Suppressor macrophage (primary cell): ENCODE measurements around the gene AMPD3.

Experiments
- DNase-seq, 4 experiments: peaks; one replicate each; pipeline ENCODE4 v3.0.0-alpha.2; 2020 to 2022

Gene AMPD3

DNA sequence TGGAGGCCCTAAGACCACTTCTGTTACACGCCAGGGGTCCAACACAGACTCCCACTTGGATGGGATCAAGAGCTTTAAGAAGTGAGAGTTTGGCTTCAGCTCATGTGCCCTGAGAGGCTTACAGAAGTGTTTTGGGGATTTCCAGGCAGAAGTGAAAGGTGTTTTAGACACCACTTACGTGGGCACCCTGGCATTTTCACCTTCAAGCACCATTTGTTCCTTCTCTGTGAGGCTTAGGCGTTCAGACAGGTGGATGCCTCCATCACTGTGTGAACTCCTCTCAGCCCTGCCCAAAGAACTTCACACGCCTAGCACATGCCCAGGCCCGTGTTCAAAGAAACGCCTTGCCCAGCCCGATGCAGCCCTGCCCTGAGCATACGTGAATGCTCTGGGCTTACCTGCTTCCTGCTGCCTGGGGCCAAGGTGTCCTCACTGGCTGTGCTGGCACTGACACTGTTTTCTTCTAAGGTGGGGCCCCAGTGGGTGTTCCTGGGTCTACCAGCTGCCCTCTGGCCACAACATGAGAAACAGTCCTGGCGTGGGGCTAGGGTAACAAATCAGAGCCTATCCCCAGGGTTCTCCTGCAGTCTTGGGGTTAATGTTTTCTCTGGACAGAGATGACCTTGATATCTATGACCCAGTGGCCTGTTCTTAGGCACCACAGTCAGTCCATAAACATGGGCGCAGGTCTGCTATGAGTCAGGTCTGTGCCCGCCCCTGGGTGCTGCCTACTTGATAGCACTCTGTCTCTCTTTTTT, 34.0 kb downstream of the AMPD3 start:
- DNase-seq: no peak

DNA sequence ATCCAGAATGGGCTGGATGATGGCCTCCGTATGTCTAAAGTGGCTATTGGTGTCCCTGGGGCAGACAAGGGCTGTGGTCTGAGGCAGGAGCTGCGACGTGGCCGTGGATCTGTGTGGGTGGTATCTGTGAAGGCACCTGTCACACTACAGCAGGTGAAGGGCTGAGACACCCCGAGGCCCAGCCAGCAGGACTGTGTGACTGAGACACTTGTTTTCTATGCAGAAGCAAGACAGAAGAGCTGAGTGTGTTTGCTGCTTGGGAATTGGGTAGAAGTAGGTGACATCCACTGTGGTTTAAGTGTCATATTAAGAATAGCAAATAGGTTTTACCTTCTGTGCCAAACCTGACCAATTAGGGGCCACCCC, 35.0 kb downstream of the AMPD3 start:
- no peak for DNase-seq

DNA sequence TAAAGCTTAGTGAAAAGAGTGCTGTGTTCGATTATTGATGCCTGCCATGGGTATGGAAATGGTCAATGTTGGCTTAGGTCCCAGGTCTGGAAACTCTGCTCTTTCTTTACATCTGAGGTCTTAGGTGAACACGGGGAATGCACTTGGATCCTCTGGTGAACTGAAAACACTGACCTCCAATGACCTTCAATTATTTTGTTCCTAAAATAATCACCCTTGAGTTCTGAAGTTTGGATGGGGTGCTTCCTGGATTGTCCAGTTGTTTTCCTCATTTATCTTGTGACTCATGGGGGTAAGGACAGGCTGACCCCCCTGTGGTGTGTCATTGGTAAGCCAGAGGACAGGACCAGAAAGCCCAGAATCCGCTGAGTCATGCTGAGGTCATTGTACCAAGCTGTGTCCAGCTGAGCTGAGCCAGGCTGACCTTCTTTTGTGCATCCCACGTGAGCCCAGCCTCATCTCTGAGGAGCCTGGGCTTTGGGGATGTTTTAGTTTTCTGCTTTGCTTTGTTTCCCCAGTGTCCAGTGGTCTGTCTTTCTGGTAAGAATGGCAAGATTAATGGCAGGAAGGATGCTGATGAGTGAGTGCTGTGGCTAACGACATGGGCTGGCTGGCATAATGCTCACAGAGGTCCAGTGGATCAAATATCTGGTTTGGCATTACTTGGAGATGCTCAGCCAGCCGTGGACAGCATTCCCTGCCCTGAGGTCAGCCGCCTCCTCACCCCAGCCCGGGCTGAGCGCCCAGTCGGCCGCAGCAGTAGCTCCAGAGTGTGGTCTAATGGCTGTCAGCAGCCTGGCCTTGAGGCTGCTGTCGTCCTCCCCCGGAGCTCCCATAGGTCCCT, 35.6 kb downstream of the AMPD3 start:
- DNase-seq: peak; percentile 73 to 87 (median 76)

DNA sequence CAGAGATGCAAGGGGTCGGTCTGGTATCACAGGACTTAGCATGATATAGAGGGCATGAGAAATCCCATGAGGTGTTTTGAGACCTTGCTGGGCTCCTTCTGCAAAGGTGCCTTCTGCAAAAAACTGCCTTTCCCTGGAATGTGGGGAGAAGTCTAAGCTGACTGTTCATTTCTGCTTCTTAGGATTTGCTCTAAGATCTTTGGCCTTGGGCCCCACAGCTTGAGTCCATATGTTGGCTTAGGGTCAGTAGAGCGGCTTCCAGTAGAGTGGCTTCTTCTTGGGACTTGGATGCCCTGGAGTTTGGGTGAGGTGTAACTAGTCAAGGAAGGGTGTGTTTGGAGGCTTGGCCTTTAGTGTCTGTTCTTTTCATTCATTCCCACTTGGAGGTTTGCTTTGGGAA, 37.0 kb downstream of the AMPD3 start:
- no peak for DNase-seq

DNA sequence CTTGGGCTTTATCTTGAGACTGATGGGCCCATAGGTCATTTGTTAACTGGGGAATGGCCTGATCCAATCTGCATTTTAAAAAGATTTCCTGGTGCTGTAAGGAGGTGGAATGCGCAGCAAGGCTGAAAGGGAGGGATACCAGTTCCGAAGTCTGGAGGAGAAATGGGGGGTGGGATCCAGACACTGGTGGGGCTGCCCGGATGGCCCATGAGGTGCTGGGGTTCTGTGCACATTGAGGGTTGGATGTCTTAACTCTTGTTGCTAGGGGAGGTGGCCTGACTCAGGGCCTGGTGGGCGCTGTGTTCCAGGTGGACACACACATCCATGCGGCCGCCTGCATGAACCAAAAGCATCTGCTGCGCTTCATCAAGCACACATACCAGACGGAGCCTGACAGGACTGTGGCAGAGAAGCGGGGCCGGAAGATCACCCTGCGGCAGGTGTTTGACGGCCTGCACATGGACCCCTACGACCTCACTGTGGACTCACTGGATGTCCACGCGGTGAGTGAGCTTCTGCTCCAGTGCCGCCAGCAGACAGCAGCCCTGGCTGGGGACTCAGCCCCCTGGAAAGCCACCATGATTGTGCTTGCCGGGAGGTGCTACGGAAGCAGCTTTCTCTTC, 38.1 kb downstream of the AMPD3 start:
- DNase-seq: no peak

DNA sequence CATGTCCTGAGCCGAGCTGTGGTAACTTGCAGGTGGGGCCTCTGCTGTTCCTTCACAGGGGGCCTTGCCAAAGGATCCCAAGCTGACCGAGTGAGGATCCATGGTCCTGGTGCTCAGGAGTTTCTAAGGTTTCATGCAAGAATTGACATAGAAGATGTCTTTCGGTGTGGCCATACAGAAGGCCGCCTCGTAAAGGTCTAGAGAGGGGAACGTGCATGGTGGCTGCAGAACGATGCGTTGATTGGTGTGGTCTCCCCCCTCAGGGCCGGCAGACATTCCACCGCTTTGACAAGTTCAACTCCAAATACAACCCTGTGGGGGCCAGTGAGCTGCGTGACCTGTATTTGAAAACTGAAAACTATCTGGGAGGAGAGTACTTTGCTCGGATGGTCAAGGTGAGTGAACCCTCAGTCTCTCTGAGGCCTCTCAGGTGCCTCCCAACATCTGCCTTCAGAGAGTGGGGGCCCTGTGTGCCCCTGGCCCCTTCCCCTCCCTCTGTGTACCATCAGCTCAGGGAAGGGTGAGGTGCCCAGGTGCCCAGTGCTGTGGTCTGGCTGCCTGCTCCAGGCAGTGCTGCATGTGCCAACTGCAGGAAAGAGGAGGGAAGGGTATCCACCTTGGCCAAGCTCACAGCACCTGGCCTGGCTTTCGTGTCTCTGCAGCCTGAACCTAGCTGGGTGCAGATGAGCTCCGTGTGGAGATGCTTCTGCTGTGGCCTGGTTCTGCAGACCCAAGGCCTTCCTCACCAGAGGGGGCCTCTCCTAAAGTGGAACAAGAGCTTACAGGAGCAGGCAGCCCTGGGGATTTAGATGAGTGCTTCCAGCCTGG, 39.8 kb downstream of the AMPD3 start:
- no peak for DNase-seq

DNA sequence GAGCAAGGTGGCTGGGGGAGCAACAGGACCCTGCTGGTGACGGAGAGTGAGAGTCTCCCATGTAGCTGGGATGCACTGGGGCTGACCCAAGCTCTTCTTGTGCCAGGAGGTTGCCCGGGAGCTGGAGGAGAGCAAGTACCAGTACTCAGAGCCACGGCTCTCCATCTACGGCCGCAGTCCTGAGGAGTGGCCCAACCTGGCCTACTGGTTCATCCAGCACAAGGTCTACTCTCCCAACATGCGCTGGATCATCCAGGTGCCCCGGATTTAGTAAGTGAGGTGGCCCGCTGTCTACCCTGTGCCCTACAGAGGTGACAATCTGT, 40.4 kb downstream of the AMPD3 start:
- no peak for DNase-seq

DNA sequence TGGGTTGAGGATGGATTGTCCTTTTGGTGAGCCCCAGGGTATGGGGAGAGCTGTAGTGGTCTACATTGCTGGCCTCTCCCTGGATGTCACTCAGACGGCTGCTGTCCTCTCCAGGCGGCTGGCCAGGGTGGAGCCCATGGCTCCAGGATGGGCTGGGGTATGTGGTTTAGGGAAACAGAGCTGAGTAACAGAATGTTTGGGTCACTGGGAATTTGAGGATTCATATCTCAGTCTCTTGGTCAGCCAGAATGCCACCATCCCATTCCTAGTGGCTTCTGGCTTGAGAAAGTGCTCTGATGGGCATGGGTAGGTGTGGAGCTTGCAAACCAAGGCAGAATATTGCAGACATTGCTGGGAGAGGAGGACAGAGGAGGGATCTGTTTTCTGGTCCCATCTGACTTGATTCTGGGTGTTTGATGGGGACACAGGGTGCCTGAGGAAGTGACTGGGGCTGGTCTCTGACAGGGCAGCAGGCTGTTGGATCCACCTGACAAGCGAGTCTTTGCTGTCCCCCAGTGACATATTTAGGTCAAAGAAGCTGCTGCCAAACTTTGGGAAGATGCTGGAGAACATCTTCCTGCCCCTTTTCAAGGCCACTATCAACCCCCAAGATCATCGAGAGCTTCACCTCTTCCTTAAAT, 41.4 kb downstream of the AMPD3 start:
- no peak for DNase-seq

DNA sequence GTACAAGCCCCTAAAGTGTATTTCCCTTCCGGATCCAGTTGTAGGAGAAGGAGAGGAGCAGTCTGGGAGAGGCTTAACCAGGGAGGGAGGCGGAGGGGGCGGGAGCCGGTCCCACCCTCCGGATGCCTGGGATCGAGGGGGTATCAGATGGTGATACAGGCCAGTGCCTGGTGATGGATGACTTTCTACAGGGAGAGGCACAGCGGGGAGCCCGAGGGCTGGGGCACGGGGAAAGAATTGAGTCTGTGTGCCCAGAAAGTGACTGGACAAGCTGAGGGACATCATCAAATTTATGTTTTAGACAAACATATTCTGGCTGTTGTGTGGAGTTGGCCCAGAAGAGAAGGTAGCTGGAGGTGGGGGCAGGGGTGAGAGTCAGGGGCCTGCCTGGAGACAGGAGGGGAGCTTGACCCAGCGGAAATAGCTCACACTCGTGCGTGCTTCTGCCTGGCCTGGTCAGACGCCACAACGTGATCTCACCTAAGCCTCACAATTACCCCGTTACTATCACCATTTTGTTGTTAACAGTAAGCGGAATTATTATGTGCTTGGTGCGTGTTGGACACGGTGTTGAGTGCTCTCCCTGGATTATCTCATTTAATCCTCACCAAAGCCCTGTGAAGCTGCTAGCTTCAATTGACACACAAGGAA, 42.4 kb downstream of the AMPD3 start:
- DNase-seq: no peak

DNA sequence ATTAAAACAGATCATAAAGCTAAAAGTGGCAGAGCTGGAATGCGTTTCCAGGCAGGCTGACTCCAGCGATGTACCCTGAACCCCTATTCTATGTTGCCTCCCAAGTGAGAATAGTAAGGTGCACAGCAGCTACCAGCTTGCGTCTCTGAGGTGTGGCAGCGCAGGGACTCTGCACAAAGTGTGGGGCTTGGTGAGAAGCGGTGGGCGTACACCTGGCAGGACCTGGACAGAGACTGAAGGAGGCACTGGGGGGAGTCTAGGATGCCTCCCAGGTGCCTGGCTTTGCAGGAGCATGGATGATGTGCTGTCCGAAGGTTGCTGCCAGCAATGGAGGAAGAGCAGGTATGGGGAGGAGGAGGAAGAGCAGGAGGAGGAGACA, 42.9 kb downstream of the AMPD3 start:
- DNase-seq: no peak

DNA sequence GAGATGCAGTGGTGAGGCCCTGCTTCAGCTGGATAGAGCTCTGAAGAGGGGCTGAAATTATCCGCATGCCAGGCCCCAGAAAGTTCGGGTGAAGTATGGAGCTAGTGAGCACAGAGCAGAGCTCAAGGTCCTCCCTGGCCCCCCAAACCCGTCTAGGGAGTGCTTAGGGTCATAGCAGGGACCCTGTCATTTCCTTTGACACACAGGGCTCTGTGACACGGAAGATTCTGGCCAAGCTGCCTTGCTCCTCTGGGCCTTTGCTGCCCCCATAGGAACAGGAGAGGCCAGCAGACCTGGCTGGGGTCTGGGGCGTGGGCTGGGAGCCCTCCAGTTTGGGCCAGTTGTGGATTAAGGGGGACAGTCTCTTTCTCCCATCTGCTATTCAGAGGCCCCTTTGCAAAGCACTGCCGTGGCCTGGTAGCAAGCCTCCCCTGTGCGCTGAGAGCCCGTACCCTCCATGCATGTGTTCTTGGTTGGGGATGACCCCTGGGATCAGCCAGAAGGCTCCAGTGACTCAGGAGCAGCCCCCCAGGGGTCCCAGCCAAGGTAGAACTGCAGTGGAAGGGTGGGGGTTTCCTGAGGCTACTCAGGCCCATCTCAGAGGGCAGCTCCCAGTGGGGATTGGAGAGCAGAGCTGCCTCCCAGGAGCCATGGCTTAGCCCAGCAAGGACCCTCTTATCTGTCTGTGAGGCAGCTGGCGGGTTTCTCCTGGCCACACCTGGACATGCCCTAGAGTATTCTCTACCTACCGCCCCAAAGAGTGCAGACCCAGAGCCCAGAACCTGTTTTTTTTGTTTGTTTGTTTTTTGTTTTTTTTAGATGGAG, 43.6 kb downstream of the AMPD3 start:
- DNase-seq: no peak

DNA sequence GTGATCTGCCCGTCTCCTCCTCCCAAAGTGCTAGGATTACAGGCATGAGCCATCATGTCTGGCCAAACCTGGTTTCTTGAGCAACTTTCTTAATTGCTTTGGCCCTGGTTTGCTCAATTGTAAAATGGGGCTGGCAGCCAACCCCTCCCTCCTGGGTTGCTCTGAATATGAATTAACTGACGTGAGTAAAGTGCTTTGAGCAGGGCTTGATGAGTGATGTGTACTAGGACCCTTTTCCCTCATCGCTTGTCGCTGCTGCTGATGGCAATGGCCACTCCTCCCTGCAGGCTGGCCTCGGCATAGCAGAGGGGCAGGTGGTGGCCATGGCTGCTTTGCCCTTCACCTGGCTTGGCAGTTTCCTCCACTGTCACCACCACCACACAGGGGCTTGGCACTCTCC, 44.4 kb downstream of the AMPD3 start:
- no peak for DNase-seq

DNA sequence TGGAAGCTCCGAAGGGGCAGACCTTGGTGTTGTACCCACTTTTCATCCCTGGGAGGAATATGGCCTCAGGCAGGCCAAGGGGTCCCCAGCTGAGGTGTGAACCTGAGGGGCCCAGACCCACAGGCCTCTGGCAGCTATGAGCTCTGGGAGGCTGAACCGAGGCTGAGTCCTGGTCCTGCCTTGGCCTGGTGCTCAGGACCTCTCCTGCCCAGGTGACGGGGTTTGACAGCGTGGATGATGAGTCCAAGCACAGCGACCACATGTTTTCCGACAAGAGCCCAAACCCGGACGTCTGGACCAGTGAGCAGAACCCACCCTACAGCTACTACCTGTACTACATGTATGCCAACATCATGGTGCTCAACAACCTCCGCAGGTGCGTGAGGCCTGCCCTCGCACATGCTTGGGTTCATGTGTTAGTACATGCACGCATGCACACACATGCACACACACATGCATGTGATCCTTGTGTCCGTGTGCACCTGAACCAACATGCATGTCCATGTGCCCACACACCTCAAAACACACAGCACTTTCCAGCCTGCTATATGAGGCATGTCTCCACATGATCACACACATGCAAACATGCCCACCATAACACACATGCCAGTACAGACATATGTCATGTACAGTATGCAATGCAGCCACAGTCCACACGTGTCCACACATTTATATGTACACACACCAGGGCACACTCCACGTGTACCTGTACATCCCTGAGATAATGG, 45.0 kb downstream of the AMPD3 start:
- no peak for DNase-seq

DNA sequence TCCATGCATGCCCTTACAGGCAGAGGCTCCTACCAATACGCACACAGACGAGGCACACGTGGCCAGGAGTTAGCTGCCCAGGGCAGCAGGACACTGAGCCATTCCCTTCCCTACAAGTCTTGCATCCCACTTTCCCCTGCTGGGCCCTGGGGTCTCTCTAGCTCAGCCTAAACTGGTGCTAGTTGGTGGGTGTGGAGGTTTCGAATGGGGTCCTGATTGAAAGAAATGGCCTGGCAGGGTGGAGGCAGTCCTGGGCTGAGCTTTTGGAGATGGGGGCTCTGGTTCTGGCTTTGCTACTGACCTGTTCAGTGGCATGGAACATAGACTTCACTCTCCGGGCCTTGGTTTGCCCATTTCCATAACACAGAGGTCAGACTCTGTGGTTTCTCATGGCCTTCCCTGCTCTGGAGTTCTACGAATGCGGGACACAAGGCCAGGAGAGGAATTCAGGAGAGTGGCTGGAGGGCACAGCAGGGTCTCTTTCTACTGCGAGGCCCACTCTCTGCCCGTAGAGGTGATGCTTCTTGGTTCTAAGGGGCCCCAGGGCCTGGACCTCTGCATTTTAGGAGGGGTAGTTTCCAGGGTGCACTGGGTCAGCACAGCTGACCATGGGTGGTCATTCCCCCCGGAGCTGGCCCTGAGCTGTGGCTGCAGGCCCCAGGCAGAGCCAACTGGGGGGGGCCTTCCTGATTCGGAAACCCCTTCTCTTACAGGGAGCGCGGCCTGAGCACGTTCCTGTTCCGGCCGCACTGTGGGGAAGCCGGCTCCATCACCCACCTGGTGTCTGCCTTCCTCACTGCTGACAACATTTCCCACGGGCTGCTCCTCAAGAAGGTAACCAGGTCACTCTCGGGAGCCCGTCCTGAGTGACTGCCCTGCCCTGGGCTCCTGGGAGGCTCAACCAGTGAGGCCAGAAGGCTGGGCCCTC, 46.0 kb downstream of the AMPD3 start:
- DNase-seq: no peak

DNA sequence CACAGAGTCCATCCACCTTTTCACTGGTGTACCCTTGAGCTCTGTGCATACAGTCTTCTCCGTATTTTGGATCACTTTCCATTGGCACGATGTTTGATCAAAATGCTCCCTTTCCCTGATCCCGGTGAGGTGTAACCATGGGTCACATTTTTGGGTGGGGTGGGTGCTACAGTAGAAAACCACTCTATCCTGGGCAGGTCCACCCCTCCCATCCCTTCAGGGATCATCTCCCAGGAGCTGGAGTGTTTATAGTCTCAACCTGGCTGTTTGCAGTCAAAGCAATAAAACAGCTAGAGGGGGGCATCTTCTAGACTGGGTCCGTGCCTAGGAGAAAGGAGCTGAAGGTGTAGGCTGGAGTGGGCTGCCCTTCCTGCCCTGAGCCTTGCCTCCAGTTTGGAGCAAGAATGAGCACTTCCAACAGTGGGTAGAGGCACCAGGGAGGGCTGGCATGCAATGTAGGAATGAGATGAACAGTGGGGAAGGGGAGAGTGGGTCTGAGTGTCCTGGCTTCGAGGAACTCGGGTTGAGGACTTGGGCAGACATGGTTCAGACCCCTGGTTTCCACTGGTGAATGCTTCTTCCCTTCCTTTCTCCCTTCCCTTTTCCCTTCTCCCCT, 47.1 kb downstream of the AMPD3 start:
- DNase-seq: no peak

DNA sequence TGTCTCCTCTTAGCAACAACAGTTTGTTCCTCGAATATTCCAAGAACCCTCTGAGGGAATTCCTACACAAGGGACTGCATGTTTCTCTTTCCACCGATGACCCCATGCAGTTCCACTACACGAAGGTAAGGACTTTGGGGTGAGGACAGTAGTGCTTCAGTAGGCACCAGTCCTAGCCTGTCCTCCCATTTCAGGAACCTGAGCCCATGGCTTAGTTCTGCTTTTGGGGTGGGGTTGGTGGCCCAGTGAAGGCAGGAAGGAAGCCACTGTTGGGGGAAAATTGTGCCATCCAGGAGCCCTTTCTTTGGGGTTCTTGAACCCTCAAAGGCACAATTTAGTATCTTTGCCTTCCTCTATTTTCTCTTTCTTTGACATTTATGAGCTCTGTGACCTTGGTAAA, 47.7 kb downstream of the AMPD3 start:
- peak; percentile 63 to 83 (median 82) for DNase-seq

DNA sequence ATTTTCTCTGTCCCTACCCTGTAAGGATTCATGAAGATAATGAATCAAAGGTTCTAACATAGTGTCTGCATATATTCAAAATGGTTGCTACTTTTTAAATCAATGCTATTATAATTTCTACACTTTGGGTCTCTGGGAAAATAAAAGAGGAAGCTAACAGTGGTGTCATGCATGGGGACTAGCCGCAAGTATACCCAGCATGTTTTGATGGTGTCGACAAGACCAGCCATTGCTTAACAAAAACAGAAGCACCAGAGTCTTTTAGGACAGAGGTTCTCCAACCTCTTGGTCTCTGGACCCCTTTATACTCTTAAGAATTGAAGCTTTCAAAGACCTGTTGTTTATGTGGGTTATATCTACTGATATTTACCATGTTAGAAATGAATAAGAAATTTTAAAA, 48.2 kb downstream of the AMPD3 start:
- DNase-seq: peak; percentile 73 to 91 (median 86)

DNA sequence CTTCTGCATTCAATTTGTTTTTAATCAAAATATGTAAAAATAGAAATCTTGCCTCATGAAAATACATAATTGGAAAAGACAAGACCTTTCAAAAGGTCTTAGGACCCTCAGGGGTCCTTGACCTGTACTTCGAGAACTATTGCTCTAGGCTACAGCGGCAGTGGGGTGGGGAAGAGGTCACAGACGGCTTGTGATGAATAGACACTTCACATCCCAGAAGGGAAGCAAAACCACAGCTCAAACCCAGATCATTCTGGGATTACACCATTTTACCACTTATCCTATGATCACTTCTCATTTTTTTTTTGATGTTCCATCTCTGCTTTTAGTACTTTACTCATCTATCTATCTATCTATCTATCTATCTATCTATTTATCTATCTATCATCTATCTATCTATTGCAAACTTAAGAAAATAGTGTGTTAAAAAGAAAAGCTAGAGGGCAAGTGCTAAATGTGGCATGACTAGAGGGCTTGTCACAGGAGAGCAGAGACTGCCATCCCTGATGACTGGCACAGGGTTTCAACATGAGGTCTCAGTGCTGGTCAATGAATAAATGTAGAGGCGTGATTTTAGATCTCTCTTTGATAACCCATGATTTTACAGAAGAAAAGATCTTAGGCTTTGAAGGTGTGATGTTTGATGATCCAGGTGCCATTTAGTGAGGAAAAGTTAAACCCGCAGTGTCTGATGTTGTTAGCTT, 48.9 kb downstream of the AMPD3 start:
- peak; percentile 65 to 86 (median 81) for DNase-seq
